ENCODE results near the gene FNDC3B. TPM values are rescaled to one million over a fixed set of nuclear protein-coding genes. Genes with fewer than 3 reads are reported as not detected.

FNDC3B gene
- total RNA-seq, 1 donor from 2014 or later, result 54.9 TPM

DNA sequence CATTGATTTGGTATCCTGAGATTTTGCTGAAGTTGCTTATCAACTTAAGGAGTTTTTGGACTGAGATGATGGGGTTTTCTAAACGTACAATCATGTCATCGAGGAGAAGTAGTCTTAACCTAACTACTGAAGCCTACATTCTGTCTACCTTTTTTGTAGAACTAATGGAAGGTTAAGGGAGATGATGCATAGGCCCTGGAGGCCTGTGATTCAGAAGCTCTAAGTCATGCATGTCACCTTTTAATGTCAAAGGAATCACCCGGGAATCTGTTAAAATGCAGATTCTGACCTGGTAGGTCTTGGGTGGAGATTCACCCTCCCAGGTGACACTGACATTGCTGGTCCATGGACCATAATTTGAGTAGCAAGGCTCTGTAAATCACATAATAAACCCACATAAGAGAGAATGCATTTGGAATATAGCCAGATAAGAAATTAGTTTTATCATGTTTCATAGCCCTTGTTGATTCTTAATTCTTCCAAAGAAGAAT is 344.0 kb downstream of the FNDC3B start:
- no peaks in the 10 kb centered on the region for H3K9me3 ChIP-seq
- H3K27me3 ChIP-seq, result no peaks in the 10 kb centered on the region
- no peaks in the 10 kb centered on the region for H3K4me1 ChIP-seq
- H3K4me3 ChIP-seq, result no peak overlapping the region
- peaks cover 28 to 46% of the 10 kb centered on the region in 2 donors for H3K36me3 ChIP-seq
- no peak for DNase-seq (ENCODE audit: low spot score in 2 of 2)
- H3K27ac ChIP-seq, result no peak overlapping the region
- intact Hi-C loops (cut with DNase I), result no loop called here
- TF ChIP-seq CTCF (IDR thresholded peaks at IDR 0.05), result no peak

DNA sequence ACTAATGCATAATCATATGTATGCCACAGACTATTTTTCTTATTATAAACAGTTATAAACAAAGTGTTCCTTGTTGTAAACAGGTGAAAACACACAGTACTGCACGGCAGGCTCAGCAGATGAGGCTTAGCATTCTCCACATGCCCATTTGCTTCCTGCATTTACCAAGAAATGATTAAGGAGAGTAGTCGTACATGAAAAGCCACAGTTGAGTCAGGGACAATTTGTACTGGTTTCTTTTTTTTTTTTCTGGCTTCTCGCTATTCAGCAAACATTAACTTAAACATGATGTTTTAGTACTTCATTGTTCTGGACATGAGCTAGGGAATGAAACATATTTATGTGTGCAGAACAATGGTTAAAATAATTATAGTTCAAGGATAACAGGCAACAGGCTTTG is 345.5 kb downstream of the FNDC3B start:
- no peak for TF ChIP-seq CTCF (IDR thresholded peaks at IDR 0.05)
- intact Hi-C loops (cut with DNase I), result no loop called here
- Histone ChIP-seq H3K4me3 (no peak overlapping the region), H3K27ac (no peak overlapping the region), H3K27me3 (no peaks in the 10 kb centered on the region), H3K36me3 (peaks cover 13 to 31% of the 10 kb centered on the region in 2 donors), H3K9me3 (no peaks in the 10 kb centered on the region), H3K4me1 (peaks cover 0 to 4% of the 10 kb centered on the region in 2 donors)
- DNase-seq (ENCODE audit: low spot score in 2 of 2), result no peak

DNA sequence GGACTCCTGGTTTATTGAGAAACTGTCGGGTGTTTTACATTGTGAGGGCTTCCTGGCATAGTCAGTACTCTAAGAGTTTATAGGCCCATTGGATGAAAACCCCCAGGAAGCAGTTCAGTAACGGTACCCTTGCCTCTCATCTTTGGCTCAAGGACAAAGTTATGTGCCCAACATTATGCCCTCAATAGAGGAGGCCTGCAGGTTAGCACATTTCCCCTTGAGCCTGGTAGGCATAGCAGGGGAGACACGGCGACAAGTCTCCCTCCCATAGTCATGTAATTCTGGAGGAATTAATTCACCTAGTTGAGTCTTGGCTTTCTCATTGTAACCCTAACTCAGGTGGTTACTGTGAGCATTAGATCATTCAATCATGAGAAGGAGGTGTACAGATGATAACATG is 348.4 kb downstream of the FNDC3B start:
- Histone ChIP-seq H3K27ac (no peak overlapping the region), H3K9me3 (no peaks in the 10 kb centered on the region), H3K27me3 (no peaks in the 10 kb centered on the region), H3K36me3 (peaks cover 0 to 8% of the 10 kb centered on the region in 2 donors), H3K4me1 (peaks cover 0 to 17% of the 10 kb centered on the region in 2 donors), H3K4me3 (no peak overlapping the region)
- no peak for TF ChIP-seq CTCF (IDR thresholded peaks at IDR 0.05)
- no peak for DNase-seq (ENCODE audit: low spot score in 2 of 2)
- intact Hi-C loops (cut with DNase I), result no loop called here

- no peaks in the 10 kb centered on the region for H3K27me3 ChIP-seq
- intact Hi-C loops (cut with DNase I), result no loop called here
- H3K27ac ChIP-seq, result no peak overlapping the region
- TF ChIP-seq CTCF (IDR thresholded peaks at IDR 0.05), result no peak
- no peak for DNase-seq (ENCODE audit: low spot score in 2 of 2)
- peaks cover 0 to 17% of the 10 kb centered on the region in 2 donors for H3K4me1 ChIP-seq
- H3K4me3 ChIP-seq, result no peak overlapping the region
- H3K9me3 ChIP-seq, result no peaks in the 10 kb centered on the region
- H3K36me3 ChIP-seq, result peaks cover 0 to 2% of the 10 kb centered on the region in 2 donors
These were observed 349.2 kb downstream of the FNDC3B start for GRCh38 chr3:172388412-172389078.

GRCh38 chr3:172390792-172391191 is 351.4 kb downstream of the FNDC3B start:
- no peak for DNase-seq (ENCODE audit: low spot score in 2 of 2)
- Histone ChIP-seq H3K4me3 (no peak overlapping the region), H3K27ac (no peak overlapping the region), H3K36me3 (peaks cover 0 to 2% of the 10 kb centered on the region in 2 donors), H3K9me3 (no peaks in the 10 kb centered on the region), H3K27me3 (no peaks in the 10 kb centered on the region), H3K4me1 (peaks cover 0 to 17% of the 10 kb centered on the region in 2 donors)
- intact Hi-C loops (cut with DNase I), result no loop called here
- TF ChIP-seq CTCF (IDR thresholded peaks at IDR 0.05), result no peak

Measured in ascending aorta (tissue), 2 donors.